ENCODE measurements around the gene FBXW8.

FBXW8 gene

GRCh38 chr12:117017807-117018206, 107.1 kb downstream of the FBXW8 start:
- no peaks in the 10 kb centered on the region for H3K4me1 Mint-ChIP-seq (ENCODE audit: low read depth)
- no peak overlapping the region for H3K4me3 Mint-ChIP-seq
- no peak overlapping the region for H3K27ac Mint-ChIP-seq
- H3K27me3 Mint-ChIP-seq = no peaks in the 10 kb centered on the region
- peaks cover 83% of the 10 kb centered on the region for H3K36me3 Mint-ChIP-seq (ENCODE audit: low read depth)
- peaks cover 25% of the 10 kb centered on the region for H3K9me3 Mint-ChIP-seq
- intact Hi-C loops (cut with micrococcal nuclease) = no loop called here

GRCh38 chr12:117018276-117018675, 107.5 kb downstream of the FBXW8 start:
- Mint-ChIP-seq H3K36me3 (ENCODE audit: low read depth) (peaks cover 80% of the 10 kb centered on the region), H3K4me1 (ENCODE audit: low read depth) (no peaks in the 10 kb centered on the region), H3K9me3 (peaks cover 25% of the 10 kb centered on the region), H3K27ac (no peak overlapping the region), H3K27me3 (no peaks in the 10 kb centered on the region), H3K4me3 (no peak overlapping the region)
- intact Hi-C loops (cut with micrococcal nuclease) = no loop called here

GRCh38 chr12:117018685-117019084, 107.9 kb downstream of the FBXW8 start:
- Mint-ChIP-seq H3K4me3 (no peak overlapping the region), H3K36me3 (ENCODE audit: low read depth) (peaks cover 78% of the 10 kb centered on the region), H3K27ac (no peak overlapping the region), H3K27me3 (no peaks in the 10 kb centered on the region), H3K4me1 (ENCODE audit: low read depth) (no peaks in the 10 kb centered on the region), H3K9me3 (peaks cover 22% of the 10 kb centered on the region)
- intact Hi-C loops (cut with micrococcal nuclease) = no loop called here

GRCh38 chr12:117019866-117020265, 109.1 kb downstream of the FBXW8 start:
- Mint-ChIP-seq H3K36me3 (ENCODE audit: low read depth) (peaks cover 78% of the 10 kb centered on the region), H3K9me3 (peaks cover 11% of the 10 kb centered on the region), H3K27me3 (no peaks in the 10 kb centered on the region), H3K4me3 (no peak overlapping the region), H3K4me1 (ENCODE audit: low read depth) (no peaks in the 10 kb centered on the region), H3K27ac (no peak overlapping the region)
- intact Hi-C loops (cut with micrococcal nuclease) = no loop called here

- Mint-ChIP-seq H3K4me3 (no peak overlapping the region), H3K9me3 (peaks cover 4% of the 10 kb centered on the region), H3K27ac (no peak overlapping the region), H3K27me3 (no peaks in the 10 kb centered on the region), H3K4me1 (ENCODE audit: low read depth) (peaks cover 4% of the 10 kb centered on the region), H3K36me3 (ENCODE audit: low read depth) (peaks cover 78% of the 10 kb centered on the region)
- intact Hi-C loops (cut with micrococcal nuclease) = no loop called here
Observed at GRCh38 chr12:117020536-117021220, 109.9 kb downstream of the FBXW8 start.

GRCh38 chr12:117022465-117022864, 111.7 kb downstream of the FBXW8 start:
- intact Hi-C loops (cut with micrococcal nuclease) = no loop called here
- Mint-ChIP-seq H3K27me3 (no peaks in the 10 kb centered on the region), H3K4me1 (ENCODE audit: low read depth) (peaks cover 6% of the 10 kb centered on the region), H3K9me3 (no peaks in the 10 kb centered on the region), H3K27ac (no peak overlapping the region), H3K36me3 (ENCODE audit: low read depth) (peaks cover 86% of the 10 kb centered on the region), H3K4me3 (no peak overlapping the region)

GRCh38 chr12:117023998-117024960, 113.5 kb downstream of the FBXW8 start:
- H3K27me3 Mint-ChIP-seq = no peaks in the 10 kb centered on the region
- H3K36me3 Mint-ChIP-seq (ENCODE audit: low read depth) = peaks cover 89% of the 10 kb centered on the region
- no peak overlapping the region for H3K27ac Mint-ChIP-seq
- no peak overlapping the region for H3K4me3 Mint-ChIP-seq
- intact Hi-C loops (cut with micrococcal nuclease) = no loop called here
- peaks cover 6% of the 10 kb centered on the region for H3K4me1 Mint-ChIP-seq (ENCODE audit: low read depth)
- no peaks in the 10 kb centered on the region for H3K9me3 Mint-ChIP-seq

GRCh38 chr12:117024961-117025480, 114.3 kb downstream of the FBXW8 start:
- Mint-ChIP-seq H3K4me1 (ENCODE audit: low read depth) (peaks cover 6% of the 10 kb centered on the region), H3K9me3 (no peaks in the 10 kb centered on the region), H3K27me3 (no peaks in the 10 kb centered on the region), H3K27ac (no peak overlapping the region), H3K36me3 (ENCODE audit: low read depth) (peaks cover 90% of the 10 kb centered on the region), H3K4me3 (no peak overlapping the region)
- intact Hi-C loops (cut with micrococcal nuclease) = loop anchor here (1.0 kb wide), 1 partner anchor 94 kb away; no protein-coding TSS in a partner anchor

- Mint-ChIP-seq H3K4me3 (no peak overlapping the region), H3K4me1 (ENCODE audit: low read depth) (peaks cover 6% of the 10 kb centered on the region), H3K36me3 (ENCODE audit: low read depth) (peaks cover 90% of the 10 kb centered on the region), H3K27ac (peak overlapping the region; percentile 21), H3K27me3 (no peaks in the 10 kb centered on the region), H3K9me3 (no peaks in the 10 kb centered on the region)
- intact Hi-C loops (cut with micrococcal nuclease) = loop anchor here (1.0 kb wide), 1 partner anchor 94 kb away; no protein-coding TSS in a partner anchor
Observed at GRCh38 chr12:117025481-117026151, 114.9 kb downstream of the FBXW8 start.

- Mint-ChIP-seq H3K4me1 (ENCODE audit: low read depth) (peaks cover 6% of the 10 kb centered on the region), H3K4me3 (no peak overlapping the region), H3K36me3 (ENCODE audit: low read depth) (peaks cover 92% of the 10 kb centered on the region), H3K27me3 (no peaks in the 10 kb centered on the region), H3K9me3 (no peaks in the 10 kb centered on the region), H3K27ac (no peak overlapping the region)
- intact Hi-C loops (cut with micrococcal nuclease) = no loop called here
Observed at GRCh38 chr12:117026343-117026742, 115.6 kb downstream of the FBXW8 start.

- H3K36me3 Mint-ChIP-seq (ENCODE audit: low read depth) = peaks cover 88% of the 10 kb centered on the region
- H3K4me3 Mint-ChIP-seq = no peak overlapping the region
- H3K27ac Mint-ChIP-seq = no peak overlapping the region
- intact Hi-C loops (cut with micrococcal nuclease) = no loop called here
- H3K4me1 Mint-ChIP-seq (ENCODE audit: low read depth) = peaks cover 6% of the 10 kb centered on the region
- H3K27me3 Mint-ChIP-seq = no peaks in the 10 kb centered on the region
- H3K9me3 Mint-ChIP-seq = no peaks in the 10 kb centered on the region
Observed at GRCh38 chr12:117026921-117027250, 116.1 kb downstream of the FBXW8 start.

GRCh38 chr12:117027251-117028086, 116.7 kb downstream of the FBXW8 start:
- peaks cover 11% of the 10 kb centered on the region for H3K4me1 Mint-ChIP-seq (ENCODE audit: low read depth)

GRCh38 chr12:117028254-117028653, 117.5 kb downstream of the FBXW8 start:
- intact Hi-C loops (cut with micrococcal nuclease) = no loop called here
- no peaks in the 10 kb centered on the region for H3K9me3 Mint-ChIP-seq
- H3K4me1 Mint-ChIP-seq (ENCODE audit: low read depth) = peaks cover 18% of the 10 kb centered on the region
- peaks cover 76% of the 10 kb centered on the region for H3K36me3 Mint-ChIP-seq (ENCODE audit: low read depth)
- no peak overlapping the region for H3K27ac Mint-ChIP-seq
- H3K27me3 Mint-ChIP-seq = peaks cover 13% of the 10 kb centered on the region
- no peak overlapping the region for H3K4me3 Mint-ChIP-seq

More at GRCh38 chr12:117027251-117028086, 116.7 kb downstream of the FBXW8 start:
- Mint-ChIP-seq H3K9me3 (no peaks in the 10 kb centered on the region), H3K36me3 (ENCODE audit: low read depth) (peaks cover 82% of the 10 kb centered on the region), H3K27me3 (peaks cover 5% of the 10 kb centered on the region), H3K27ac (no peak overlapping the region), H3K4me3 (no peak overlapping the region)
- intact Hi-C loops (cut with micrococcal nuclease) = no loop called here
